Measurements from ENCODE around the gene LVRN. TPM values are rescaled to one million over a fixed set of nuclear protein-coding genes. Genes with fewer than 3 reads are reported as not detected.

LVRN gene
- total and polyA plus RNA-seq, 2 of the 13 experiments (the other 11 are each of a cell fraction or from before 2014, with no cell fraction given), result 0.09 to 0.20 TPM

DNA sequence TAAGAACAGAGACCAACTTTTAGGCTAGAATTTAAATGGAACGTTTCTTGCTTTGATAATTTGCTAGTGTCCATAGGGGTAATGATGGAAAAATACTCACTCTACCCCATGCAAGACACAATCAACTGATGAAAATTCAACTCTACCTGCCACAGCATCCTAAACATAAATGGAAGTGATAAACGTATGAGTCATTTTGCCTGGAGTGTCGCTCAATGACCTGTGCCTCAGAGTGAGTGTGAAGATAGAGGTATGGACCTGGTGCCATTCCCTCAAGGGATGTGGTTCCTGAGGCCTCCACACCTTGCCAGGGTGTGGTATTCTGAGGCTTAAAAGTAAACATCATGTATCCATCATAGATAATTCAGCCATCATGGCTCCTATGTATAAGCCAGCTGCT lies 84.0 kb downstream of the LVRN start:
- no TSS peak for BruUV-seq (replicated peaks)
- no peaks in the 10 kb centered on the region for H3K4me1 ChIP-seq (ENCODE audit: insufficient read depth, low read length)
- in situ Hi-C loops (cut with HindIII; ENCODE audit: extremely low pct_ligation_motif_present, low pct_unique_long_range_greater_than_20kb) (no loop called here), intact Hi-C loops (cut with micrococcal nuclease; ENCODE audit: unreplicated experiment) (no loop called here)
- no peak for FAIRE-seq
- ChIA-PET POLR2A (no interaction called here), CTCF (ENCODE audit: low intra/inter-chr PET ratio, low total read pairs) (no interaction called here)
- no peak overlapping the region for H3K9ac ChIP-seq (ENCODE audit: insufficient read depth, low read depth, low read length)
- 50% methylated on average over 3 of the region's 3 CpGs for WGBS (ENCODE audit: low lambda C conversion rate)
- H3K9me3 ChIP-seq (ENCODE audit: low read length), result no peaks in the 10 kb centered on the region
- H2AFZ ChIP-seq (ENCODE audit: low read length), result no peak overlapping the region
- DNase-seq (ENCODE audit: low spot score), result no peak
- no peaks in the 10 kb centered on the region; a peak in 2 of 5 replicates for H3K27me3 ChIP-seq (ENCODE audit: control insufficient read depth in 1 of 2, insufficient read depth in 2 of 2, low read length in 2 of 2)
- H3K79me2 ChIP-seq (ENCODE audit: insufficient read depth, low read length), result no peaks in the 10 kb centered on the region
- no peak overlapping the region for H3K4me2 ChIP-seq (ENCODE audit: low read depth, low read length)
- H3K36me3 ChIP-seq (replicated peaks in 1 of 2; ENCODE audit: control insufficient read depth in 1 of 2, insufficient read depth in 2 of 2, low read length in 2 of 2), result no peaks in the 10 kb centered on the region
- no peak overlapping the region for H3K27ac ChIP-seq (ENCODE audit: extremely low read length, insufficient read depth, low read length)
- no peaks in the 10 kb centered on the region for H4K20me1 ChIP-seq (ENCODE audit: insufficient read depth, low read length)
- no peak for TF ChIP-seq TSC22D2 (CRISPR knock-in tag; IDR thresholded peaks at IDR 0.05; ENCODE audit: borderline replicate concordance)
- no peak for TF ChIP-seq ZIK1 (CRISPR knock-in tag; IDR thresholded peaks at IDR 0.05; ENCODE audit: borderline replicate concordance, low read depth)
- TF ChIP-seq ZNF17 (CRISPR knock-in tag; IDR thresholded peaks at IDR 0.05), result no peak
- H3K4me3 ChIP-seq (replicated peaks in 1 of 3; ENCODE audit: insufficient read depth in 1 of 3, low read depth in 2 of 3, low read length in 3 of 3), result no peak overlapping the region
- no peak for ATAC-seq

DNA sequence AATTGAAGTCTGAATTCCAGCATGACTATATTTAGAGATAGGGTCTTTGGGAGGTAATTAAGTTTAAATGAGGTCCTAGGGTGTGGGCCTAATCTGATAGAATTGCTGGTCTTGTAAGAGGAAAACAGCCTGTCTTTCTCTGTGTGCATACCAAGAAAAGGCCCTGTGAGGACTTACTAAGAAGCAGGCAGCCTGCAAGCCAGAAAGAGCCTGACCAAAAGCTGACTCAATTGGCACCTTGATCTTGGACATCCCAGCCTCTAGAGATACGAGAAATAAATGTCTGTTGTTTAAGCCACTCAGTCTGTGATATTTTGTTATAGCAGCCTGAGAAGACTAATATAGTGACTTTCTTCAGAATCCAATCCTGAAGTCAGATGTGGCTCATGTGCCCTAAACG lies 84.5 kb downstream of the LVRN start:
- H3K36me3 ChIP-seq (replicated peaks in 1 of 2; ENCODE audit: control insufficient read depth in 1 of 2, insufficient read depth in 2 of 2, low read length in 2 of 2), result no peaks in the 10 kb centered on the region
- H2AFZ ChIP-seq (ENCODE audit: low read length), result no peak overlapping the region
- H3K9me3 ChIP-seq (ENCODE audit: low read length), result no peaks in the 10 kb centered on the region
- no peak overlapping the region for H3K27ac ChIP-seq (ENCODE audit: extremely low read length, insufficient read depth, low read length)
- no peak overlapping the region for H3K9ac ChIP-seq (ENCODE audit: insufficient read depth, low read depth, low read length)
- H3K4me1 ChIP-seq (ENCODE audit: insufficient read depth, low read length), result no peaks in the 10 kb centered on the region
- H4K20me1 ChIP-seq (ENCODE audit: insufficient read depth, low read length), result no peaks in the 10 kb centered on the region
- POLR2A ChIA-PET, result no interaction called here
- intact Hi-C loops (cut with micrococcal nuclease; ENCODE audit: unreplicated experiment), result no loop called here
- H3K27me3 ChIP-seq (ENCODE audit: control insufficient read depth in 1 of 2, insufficient read depth in 2 of 2, low read length in 2 of 2), result no peaks in the 10 kb centered on the region; a peak in 2 of 5 replicates
- no peak for DNase-seq (ENCODE audit: low spot score)
- H3K4me2 ChIP-seq (ENCODE audit: low read depth, low read length), result no peak overlapping the region
- WGBS (ENCODE audit: low lambda C conversion rate), result 0% methylated on average over 2 of the region's 2 CpGs
- no peak overlapping the region for H3K4me3 ChIP-seq (replicated peaks in 1 of 3; ENCODE audit: insufficient read depth in 1 of 3, low read depth in 2 of 3, low read length in 3 of 3)
- CTCF ChIA-PET (ENCODE audit: low intra/inter-chr PET ratio, low total read pairs), result no interaction called here
- no peak for ATAC-seq
- BruUV-seq (replicated peaks), result no TSS peak
- in situ Hi-C loops (cut with HindIII; ENCODE audit: extremely low pct_ligation_motif_present, low pct_unique_long_range_greater_than_20kb), result no loop called here
- FAIRE-seq, result no peak
- no peaks in the 10 kb centered on the region for H3K79me2 ChIP-seq (ENCODE audit: insufficient read depth, low read length)
- TF ChIP-seq, protein P1, sequence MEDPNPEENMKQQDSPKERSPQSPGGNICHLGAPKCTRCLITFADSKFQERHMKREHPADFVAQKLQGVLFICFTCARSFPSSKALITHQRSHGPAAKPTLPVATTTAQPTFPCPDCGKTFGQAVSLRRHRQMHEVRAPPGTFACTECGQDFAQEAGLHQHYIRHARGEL (CRISPR knock-in tag; IDR thresholded peaks at IDR 0.05), result no peak
- TF ChIP-seq TBP (CRISPR knock-in tag; IDR thresholded peaks at IDR 0.05) (no peak), ZFP36L2 (CRISPR knock-in tag; IDR thresholded peaks at IDR 0.05) (no peak), PCBP1 (IDR thresholded peaks at IDR 0.05; ENCODE audit: borderline replicate concordance, low read depth, low read length) (no peak), TP53 (CRISPR knock-in tag; conservative IDR thresholded peaks at IDR 0.05) (no peak), PITX1 (CRISPR knock-in tag; IDR thresholded peaks at IDR 0.05) (no peak), ZSCAN20 (CRISPR knock-in tag; IDR thresholded peaks at IDR 0.05; ENCODE audit: borderline replicate concordance) (no peak), FOXM1 (CRISPR knock-in tag; IDR thresholded peaks at IDR 0.05) (no peak), RORA (CRISPR knock-in tag; IDR thresholded peaks at IDR 0.05) (no peak), KLF16 (CRISPR knock-in tag; IDR thresholded peaks at IDR 0.05) (no peak)
- TF ChIP-seq, protein P2, sequence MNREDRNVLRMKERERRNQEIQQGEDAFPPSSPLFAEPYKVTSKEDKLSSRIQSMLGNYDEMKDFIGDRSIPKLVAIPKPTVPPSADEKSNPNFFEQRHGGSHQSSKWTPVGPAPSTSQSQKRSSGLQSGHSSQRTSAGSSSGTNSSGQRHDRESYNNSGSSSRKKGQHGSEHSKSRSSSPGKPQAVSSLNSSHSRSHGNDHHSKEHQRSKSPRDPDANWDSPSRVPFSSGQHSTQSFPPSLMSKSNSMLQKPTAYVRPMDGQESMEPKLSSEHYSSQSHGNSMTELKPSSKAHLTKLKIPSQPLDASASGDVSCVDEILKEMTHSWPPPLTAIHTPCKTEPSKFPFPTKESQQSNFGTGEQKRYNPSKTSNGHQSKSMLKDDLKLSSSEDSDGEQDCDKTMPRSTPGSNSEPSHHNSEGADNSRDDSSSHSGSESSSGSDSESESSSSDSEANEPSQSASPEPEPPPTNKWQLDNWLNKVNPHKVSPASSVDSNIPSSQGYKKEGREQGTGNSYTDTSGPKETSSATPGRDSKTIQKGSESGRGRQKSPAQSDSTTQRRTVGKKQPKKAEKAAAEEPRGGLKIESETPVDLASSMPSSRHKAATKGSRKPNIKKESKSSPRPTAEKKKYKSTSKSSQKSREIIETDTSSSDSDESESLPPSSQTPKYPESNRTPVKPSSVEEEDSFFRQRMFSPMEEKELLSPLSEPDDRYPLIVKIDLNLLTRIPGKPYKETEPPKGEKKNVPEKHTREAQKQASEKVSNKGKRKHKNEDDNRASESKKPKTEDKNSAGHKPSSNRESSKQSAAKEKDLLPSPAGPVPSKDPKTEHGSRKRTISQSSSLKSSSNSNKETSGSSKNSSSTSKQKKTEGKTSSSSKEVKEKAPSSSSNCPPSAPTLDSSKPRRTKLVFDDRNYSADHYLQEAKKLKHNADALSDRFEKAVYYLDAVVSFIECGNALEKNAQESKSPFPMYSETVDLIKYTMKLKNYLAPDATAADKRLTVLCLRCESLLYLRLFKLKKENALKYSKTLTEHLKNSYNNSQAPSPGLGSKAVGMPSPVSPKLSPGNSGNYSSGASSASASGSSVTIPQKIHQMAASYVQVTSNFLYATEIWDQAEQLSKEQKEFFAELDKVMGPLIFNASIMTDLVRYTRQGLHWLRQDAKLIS (CRISPR knock-in tag; IDR thresholded peaks at IDR 0.05), result no peak
